HepG2 (cell line): Measurements from ENCODE around the gene LHX3.

Source experiments
- FOXK2 ChIP-seq: fragments of 450-650 bp; IDR thresholded peaks from 2 replicates; pipeline ENCODE4 v1.6.1; 2016
- NFE2L1 ChIP-seq: sonication (generic); formaldehyde crosslinking; IDR thresholded peaks from 2 replicates; pipeline ENCODE4 v1.4.0; 2020; ENCODE audit warnings: missing genetic modification reagents, mild to moderate bottlenecking, borderline replicate concordance
- PTBP1 ChIP-seq: fragments of 200-400 bp; formaldehyde crosslinking; IDR thresholded peaks from 2 replicates; pipeline ENCODE4 v1.6.1; 2018; ENCODE audit warnings: low read length, low read depth; ENCODE audit not compliant: poor library complexity, severe bottlenecking
- TBL1XR1 ChIP-seq: fragments of 150-350 bp; IDR thresholded peaks from 2 replicates; pipeline ENCODE4 v1.6.1; 2014; ENCODE audit warnings: borderline replicate concordance, low read length; ENCODE audit not compliant: partially characterized antibody

- TF ChIP-seq TBL1XR1 (no peak), NFE2L1 (CRISPR knock-in tag) (no peak), FOXK2 (no peak), PTBP1 (no peak)
These were observed 45.7 kb upstream of the LHX3 start for GRCh38 chr9:136250676-136251075.
